ENCODE data around the gene LRP4. TPM values are rescaled to one million over a fixed set of nuclear protein-coding genes. Genes with fewer than 3 reads are reported as not detected.

LRP4 gene
- total RNA-seq, 1 experiment from 2014 or later: 9.6 TPM

GRCh38 chr11:46889251-46889650, 29.1 kb downstream of the LRP4 start:
- Histone ChIP-seq H3K4me1 (replicated peaks; ENCODE audit: insufficient read depth) (no peaks in the 10 kb centered on the region), H3K4me2 (no peak overlapping the region), H3K9me2 (ENCODE audit: insufficient read depth) (no peaks in the 10 kb centered on the region), H3K79me2 (ENCODE audit: low read depth) (no peaks in the 10 kb centered on the region), H3K4me3 (no peak overlapping the region), H3K27me3 (ENCODE audit: insufficient read depth, low read depth) (no peaks in the 10 kb centered on the region), H3K27ac (no peak overlapping the region), H4K20me1 (ENCODE audit: insufficient read depth) (no peaks in the 10 kb centered on the region), H3K36me3 (ENCODE audit: low read depth) (no peaks in the 10 kb centered on the region), H3F3A (ENCODE audit: insufficient read depth, low read depth) (0 out of 2 replicates have a peak, but pooled peaks cover 6% of the 10 kb centered on the region), H2AFZ (no peak overlapping the region), H3K9me3 (ENCODE audit: insufficient read depth, low read depth) (no peaks in the 10 kb centered on the region)
- POLR2A ChIA-PET (ENCODE audit: unreplicated experiment): no interaction called here
- CTCF ChIA-PET: no interaction called here
- intact Hi-C loops (cut with micrococcal nuclease; ENCODE audit: unreplicated experiment): loop anchor here (1.0 kb wide), 4 partner anchors 264 to 466 kb away; no protein-coding TSS in a partner anchor
- no peak for DNase-seq
- no TSS peak for BruUV-seq (replicated peaks)
- no peak for TF ChIP-seq EZH2 (IDR thresholded peaks at IDR 0.05; ENCODE audit: low read depth)
- TF ChIP-seq CTCF (conservative IDR thresholded peaks at IDR 0.05): no peak

DNA sequence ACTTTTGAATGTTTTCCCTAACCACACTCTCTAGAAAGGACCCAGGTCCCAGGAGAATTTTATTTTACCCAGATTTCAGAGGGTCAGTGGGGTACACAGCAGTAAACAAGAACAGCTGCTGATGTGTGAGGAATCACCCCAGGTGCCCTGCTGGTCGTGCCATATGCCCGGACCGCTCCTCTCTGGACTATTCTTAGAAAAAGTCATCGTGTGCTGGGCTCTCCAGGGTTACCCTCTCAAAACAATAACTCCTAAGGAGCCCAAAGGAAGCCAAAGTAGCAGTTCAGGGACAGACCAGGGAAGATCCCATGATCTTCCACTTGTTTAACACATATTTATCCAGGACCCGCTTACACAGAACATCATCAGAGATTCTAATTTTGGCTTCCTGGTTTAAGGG, 29.7 kb downstream of the LRP4 start:
- TF ChIP-seq EZH2 (IDR thresholded peaks at IDR 0.05; ENCODE audit: low read depth) (no peak), CTCF (conservative IDR thresholded peaks at IDR 0.05) (no peak)
- Histone ChIP-seq H4K20me1 (ENCODE audit: insufficient read depth) (no peaks in the 10 kb centered on the region), H3K79me2 (ENCODE audit: low read depth) (no peaks in the 10 kb centered on the region), H3K4me3 (no peak overlapping the region), H3K36me3 (ENCODE audit: low read depth) (no peaks in the 10 kb centered on the region), H3K27ac (no peak overlapping the region), H3F3A (ENCODE audit: insufficient read depth, low read depth) (0 out of 2 replicates have a peak, but pooled peaks cover 6% of the 10 kb centered on the region), H2AFZ (no peak overlapping the region), H3K9me3 (ENCODE audit: insufficient read depth, low read depth) (no peaks in the 10 kb centered on the region), H3K27me3 (ENCODE audit: insufficient read depth, low read depth) (no peaks in the 10 kb centered on the region), H3K9me2 (ENCODE audit: insufficient read depth) (no peaks in the 10 kb centered on the region), H3K4me1 (replicated peaks; ENCODE audit: insufficient read depth) (no peaks in the 10 kb centered on the region), H3K4me2 (no peak overlapping the region)
- intact Hi-C loops (cut with micrococcal nuclease; ENCODE audit: unreplicated experiment): loop anchor here (1.0 kb wide), 4 partner anchors 265 to 467 kb away; no protein-coding TSS in a partner anchor
- DNase-seq: no peak
- BruUV-seq (replicated peaks): no TSS peak
- ChIA-PET CTCF (no interaction called here), POLR2A (ENCODE audit: unreplicated experiment) (interaction anchor here (0.6 kb wide), 1 partner anchor 25 kb away, joined by 8 read pairs; no protein-coding TSS in a partner anchor)

GRCh38 chr11:46886211-46886610, 32.1 kb downstream of the LRP4 start:
- Histone ChIP-seq H3K79me2 (ENCODE audit: low read depth) (no peaks in the 10 kb centered on the region), H3K36me3 (ENCODE audit: low read depth) (no peaks in the 10 kb centered on the region), H2AFZ (no peak overlapping the region), H3K27ac (no peak overlapping the region), H3K4me3 (no peak overlapping the region), H3K9me3 (ENCODE audit: insufficient read depth, low read depth) (no peaks in the 10 kb centered on the region), H3F3A (ENCODE audit: insufficient read depth, low read depth) (0 out of 2 replicates have a peak, but pooled peaks cover 6% of the 10 kb centered on the region), H3K4me1 (replicated peaks; ENCODE audit: insufficient read depth) (no peaks in the 10 kb centered on the region), H3K9me2 (ENCODE audit: insufficient read depth) (no peaks in the 10 kb centered on the region), H3K4me2 (no peak overlapping the region), H3K27me3 (ENCODE audit: insufficient read depth, low read depth) (no peaks in the 10 kb centered on the region), H4K20me1 (ENCODE audit: insufficient read depth) (no peaks in the 10 kb centered on the region)
- BruUV-seq (replicated peaks): no TSS peak
- TF ChIP-seq EZH2 (IDR thresholded peaks at IDR 0.05; ENCODE audit: low read depth) (no peak), CTCF (conservative IDR thresholded peaks at IDR 0.05) (no peak)
- intact Hi-C loops (cut with micrococcal nuclease; ENCODE audit: unreplicated experiment): no loop called here
- CTCF ChIA-PET: interaction anchor here (0.7 kb wide), 1 partner anchor 668 kb away, joined by 3 read pairs; no protein-coding TSS in a partner anchor
- no peak for DNase-seq
- POLR2A ChIA-PET (ENCODE audit: unreplicated experiment): no interaction called here

Measured in PC-9 (cell line).